ENCODE results near the gene PDK1. TPM values are rescaled to one million over a fixed set of nuclear protein-coding genes. Genes with fewer than 3 reads are reported as not detected.

Gene PDK1
- total and polyA plus RNA-seq, 2 donors from 2014 or later: 4.6 to 19.2 TPM

DNA sequence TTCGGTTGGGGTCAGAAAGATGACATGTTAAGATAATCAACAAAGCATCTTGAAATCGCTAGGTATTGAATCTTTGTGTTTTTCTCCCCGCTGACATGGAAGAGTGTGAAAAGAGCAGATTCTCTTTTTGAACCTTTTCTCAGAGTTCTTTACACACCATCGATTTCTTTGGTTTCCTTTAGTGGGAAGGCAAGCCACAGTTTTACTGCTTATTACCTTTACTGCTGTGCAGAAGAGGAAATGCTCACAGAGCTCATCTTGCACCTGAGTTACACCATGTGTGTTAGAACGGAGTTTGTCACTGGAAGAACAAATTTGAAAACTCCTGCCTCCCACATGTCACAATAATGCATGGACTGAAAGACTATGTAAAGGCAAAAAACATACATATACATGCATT, 45.3 kb upstream of the PDK1 start:
- H3K9ac ChIP-seq (ENCODE audit: low read length in 3 of 3): no peak overlapping the region
- no peaks in the 10 kb centered on the region for H3K27me3 ChIP-seq (ENCODE audit: control insufficient read depth, insufficient read depth, low read length)
- no peak overlapping the region for H3K4me3 ChIP-seq (ENCODE audit: low read length in 3 of 3)
- peaks cover 0 to 27% (median 6%) of the 10 kb centered on the region in 3 donors for H3K9me3 ChIP-seq (ENCODE audit: control insufficient read depth in 2 of 3, insufficient read depth in 1 of 3, low read length in 3 of 3)
- intact Hi-C loops (cut with DNase I): no loop called here
- TF ChIP-seq, protein P1, sequence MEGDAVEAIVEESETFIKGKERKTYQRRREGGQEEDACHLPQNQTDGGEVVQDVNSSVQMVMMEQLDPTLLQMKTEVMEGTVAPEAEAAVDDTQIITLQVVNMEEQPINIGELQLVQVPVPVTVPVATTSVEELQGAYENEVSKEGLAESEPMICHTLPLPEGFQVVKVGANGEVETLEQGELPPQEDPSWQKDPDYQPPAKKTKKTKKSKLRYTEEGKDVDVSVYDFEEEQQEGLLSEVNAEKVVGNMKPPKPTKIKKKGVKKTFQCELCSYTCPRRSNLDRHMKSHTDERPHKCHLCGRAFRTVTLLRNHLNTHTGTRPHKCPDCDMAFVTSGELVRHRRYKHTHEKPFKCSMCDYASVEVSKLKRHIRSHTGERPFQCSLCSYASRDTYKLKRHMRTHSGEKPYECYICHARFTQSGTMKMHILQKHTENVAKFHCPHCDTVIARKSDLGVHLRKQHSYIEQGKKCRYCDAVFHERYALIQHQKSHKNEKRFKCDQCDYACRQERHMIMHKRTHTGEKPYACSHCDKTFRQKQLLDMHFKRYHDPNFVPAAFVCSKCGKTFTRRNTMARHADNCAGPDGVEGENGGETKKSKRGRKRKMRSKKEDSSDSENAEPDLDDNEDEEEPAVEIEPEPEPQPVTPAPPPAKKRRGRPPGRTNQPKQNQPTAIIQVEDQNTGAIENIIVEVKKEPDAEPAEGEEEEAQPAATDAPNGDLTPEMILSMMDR (IDR thresholded peaks at IDR 0.05; ENCODE audit: borderline replicate concordance, extremely low read depth, insufficient read depth): no peak
- DNase-seq (no peak), FAIRE-seq (no peak)
- no peak overlapping the region for H3K27ac ChIP-seq (ENCODE audit: low read depth in 2 of 2, low read length in 2 of 2)
- no peaks in the 10 kb centered on the region for H3K4me1 ChIP-seq (ENCODE audit: control insufficient read depth in 2 of 3, insufficient read depth in 2 of 3, low read depth in 1 of 3, low read length in 3 of 3)
- H3K36me3 ChIP-seq (ENCODE audit: control insufficient read depth in 2 of 3, insufficient read depth in 3 of 3, low read length in 3 of 3): no peaks in the 10 kb centered on the region

GRCh38 chr2:172512810-172513523, 42.9 kb upstream of the PDK1 start:
- Histone ChIP-seq H3K36me3 (ENCODE audit: control insufficient read depth in 2 of 3, insufficient read depth in 3 of 3, low read length in 3 of 3) (no peaks in the 10 kb centered on the region), H3K9ac (ENCODE audit: low read length in 3 of 3) (no peak overlapping the region), H3K4me1 (ENCODE audit: control insufficient read depth in 2 of 3, insufficient read depth in 2 of 3, low read depth in 1 of 3, low read length in 3 of 3) (no peaks in the 10 kb centered on the region), H3K27ac (ENCODE audit: low read depth in 2 of 2, low read length in 2 of 2) (no peak overlapping the region), H3K9me3 (ENCODE audit: control insufficient read depth in 2 of 3, insufficient read depth in 1 of 3, low read length in 3 of 3) (peaks cover 0 to 27% (median 6%) of the 10 kb centered on the region in 3 donors), H3K27me3 (ENCODE audit: control insufficient read depth, insufficient read depth, low read length) (no peaks in the 10 kb centered on the region), H3K4me3 (ENCODE audit: low read length in 3 of 3) (no peak overlapping the region)
- DNase-seq (no peak), FAIRE-seq (no peak)
- TF ChIP-seq, protein P1 (IDR thresholded peaks at IDR 0.05; ENCODE audit: borderline replicate concordance, extremely low read depth, insufficient read depth): no peak
- intact Hi-C loops (cut with DNase I): no loop called here

DNA sequence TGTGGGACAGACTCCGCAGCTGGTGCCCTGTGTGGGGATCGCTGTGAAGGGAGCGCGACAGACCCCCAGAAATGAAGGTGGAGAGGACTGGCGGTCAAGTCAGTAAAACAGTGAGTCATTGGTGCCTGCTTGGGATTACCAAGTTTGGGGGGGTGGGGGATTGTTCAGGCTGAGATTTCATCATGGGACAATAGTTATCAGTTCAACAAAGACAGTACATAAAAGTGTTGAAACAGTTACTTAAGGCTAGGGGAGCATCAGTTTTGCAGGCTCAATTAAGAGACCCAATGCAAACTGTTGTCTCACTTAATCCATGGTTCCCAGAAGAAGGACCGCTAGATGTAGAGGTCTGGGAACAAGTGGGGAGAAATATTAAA, 42.4 kb upstream of the PDK1 start:
- H3K9ac ChIP-seq (ENCODE audit: low read length in 3 of 3): no peak overlapping the region
- no peak for FAIRE-seq
- TF ChIP-seq, protein P1 (IDR thresholded peaks at IDR 0.05; ENCODE audit: borderline replicate concordance, extremely low read depth, insufficient read depth): no peak
- H3K9me3 ChIP-seq (ENCODE audit: control insufficient read depth in 2 of 3, insufficient read depth in 1 of 3, low read length in 3 of 3): peaks cover 0 to 27% (median 6%) of the 10 kb centered on the region in 3 donors
- intact Hi-C loops (cut with DNase I): no loop called here
- H3K4me3 ChIP-seq (ENCODE audit: low read length in 3 of 3): no peak overlapping the region
- DNase-seq: no peak
- no peaks in the 10 kb centered on the region for H3K4me1 ChIP-seq (ENCODE audit: control insufficient read depth in 2 of 3, insufficient read depth in 2 of 3, low read depth in 1 of 3, low read length in 3 of 3)
- H3K27ac ChIP-seq (ENCODE audit: low read depth in 2 of 2, low read length in 2 of 2): no peak overlapping the region
- H3K27me3 ChIP-seq (ENCODE audit: control insufficient read depth, insufficient read depth, low read length): no peaks in the 10 kb centered on the region
- no peaks in the 10 kb centered on the region for H3K36me3 ChIP-seq (ENCODE audit: control insufficient read depth in 2 of 3, insufficient read depth in 3 of 3, low read length in 3 of 3)
